ENCODE measurements around the gene OR52N2.

The OR52N2 gene

DNA sequence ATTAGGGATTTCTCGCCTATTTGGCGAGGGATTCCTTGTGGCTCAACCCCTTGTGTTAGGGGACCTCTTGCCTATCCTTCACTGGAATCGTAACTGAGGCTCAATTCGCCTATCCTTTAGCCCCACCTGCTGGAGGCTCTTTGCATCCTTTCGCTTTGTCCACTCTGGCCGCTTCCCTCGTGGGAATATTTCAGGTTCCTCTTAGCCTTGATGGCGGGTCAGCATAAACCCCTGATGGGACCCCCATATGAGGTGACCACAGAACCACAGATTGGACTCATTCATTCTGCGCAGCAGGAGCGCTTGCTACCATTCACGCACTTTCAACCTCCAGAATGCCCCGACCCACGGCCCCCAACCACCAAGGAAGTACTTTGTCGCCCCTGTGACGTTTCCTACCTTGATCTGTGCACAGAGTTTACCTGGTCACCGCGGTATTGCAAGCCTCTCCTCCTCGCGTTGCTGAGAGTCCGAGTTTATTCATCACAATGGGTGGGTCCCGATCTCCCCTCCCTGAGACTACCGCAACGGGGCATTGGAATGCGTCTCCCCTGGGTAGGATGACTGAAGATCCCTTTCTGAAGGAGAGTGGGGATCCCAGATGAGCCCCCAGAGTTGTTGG is at the start of gene OR52N2:
OR52N2 (plus strand) TSS at position 425 of the 622 bp plus-strand sequence. CDS start 11,412 bp downstream, outside the sequence.
- DNase-seq: no peak

GRCh38 chr11:5767056-5767455 is 41.7 kb upstream of the OR52N2 start:
- no peak for DNase-seq

DNA sequence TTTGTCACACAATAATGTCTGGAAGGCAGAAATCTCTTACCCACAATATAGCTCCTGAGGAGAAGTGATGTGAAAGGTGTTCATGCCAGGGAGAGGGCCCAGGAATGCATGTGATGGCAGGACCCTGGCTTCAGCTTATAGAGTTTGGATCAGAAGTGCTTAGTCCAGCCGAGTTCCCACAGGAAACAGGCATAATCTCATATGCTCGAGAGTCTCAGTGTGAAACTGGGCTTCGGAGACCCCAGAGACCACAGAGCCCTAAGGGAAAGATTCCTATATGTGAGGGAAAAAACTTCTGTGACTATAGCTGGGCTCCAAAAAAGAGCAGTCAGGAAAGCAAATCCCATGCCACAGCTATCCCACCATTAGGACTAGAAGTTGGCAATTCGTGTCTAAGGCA is 25.5 kb upstream of the OR52N2 start, which contains the start of gene OR52N5:
OR52N5 (minus strand) TSS at position 101 of the 400 bp plus-strand sequence. CDS start 4,721 bp downstream, outside the sequence.
- no peak for DNase-seq

- DNase-seq: no peak
Measured at GRCh38 chr11:5791165-5791564, 17.6 kb upstream of the OR52N2 start, which contains the start of gene OR52N1. TSS of gene OR52N1 (minus strand) at chr11:5791265. CDS start at chr11:5788816, 2,449 bp downstream.

DNA sequence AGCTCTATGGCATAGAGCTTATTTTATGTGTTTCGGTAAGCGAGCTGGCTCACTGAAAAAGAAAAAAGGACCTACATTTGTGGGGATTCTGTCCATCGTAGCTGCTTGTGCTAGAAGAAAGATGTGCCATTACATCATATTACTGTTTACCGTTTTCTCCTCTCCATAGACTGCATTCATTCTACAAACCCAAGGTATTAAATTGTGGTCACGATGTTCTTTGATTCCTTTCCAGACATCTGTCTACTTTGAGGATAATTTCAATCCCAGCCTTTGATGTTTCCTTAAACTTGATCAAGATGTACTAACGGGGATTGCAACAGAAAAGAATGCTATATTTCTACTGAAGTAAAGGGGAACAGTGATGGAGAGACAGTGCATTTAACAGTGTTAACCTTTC is 12.2 kb upstream of the OR52N2 start:
- no peak for DNase-seq

- DNase-seq: no peak
Measured at GRCh38 chr11:5803982-5804381, 4.7 kb upstream of the OR52N2 start.

- no peak for DNase-seq
Measured at GRCh38 chr11:5807580-5807979, 1.1 kb upstream of the OR52N2 start.

GRCh38 chr11:5809122-5809519 is 397 bp downstream of the OR52N2 start:
- DNase-seq: no peak

- DNase-seq: no peak
Measured at GRCh38 chr11:5809905-5810795, 1.4 kb downstream of the OR52N2 start.

DNA sequence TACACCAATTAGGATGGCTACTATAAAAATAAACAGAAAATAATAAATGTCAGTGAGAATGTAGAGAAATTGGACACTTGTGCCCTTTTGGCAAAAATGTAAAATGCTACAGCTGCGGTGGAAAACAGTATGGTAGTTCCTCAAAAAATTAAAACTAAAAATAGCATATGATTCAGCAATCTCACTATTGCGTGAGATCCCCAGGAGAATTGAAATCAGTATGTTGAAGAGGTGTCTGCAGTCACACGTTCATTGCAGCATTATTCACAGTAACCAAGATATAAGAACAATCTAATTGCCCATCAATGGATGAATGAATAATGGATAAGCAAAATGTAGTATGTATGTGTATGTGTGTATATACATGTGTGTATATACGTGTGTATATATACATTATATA is 6.8 kb downstream of the OR52N2 start:
- DNase-seq: no peak

GRCh38 chr11:5818245-5818886 is 9.6 kb downstream of the OR52N2 start:
- DNase-seq: no peak

DNA sequence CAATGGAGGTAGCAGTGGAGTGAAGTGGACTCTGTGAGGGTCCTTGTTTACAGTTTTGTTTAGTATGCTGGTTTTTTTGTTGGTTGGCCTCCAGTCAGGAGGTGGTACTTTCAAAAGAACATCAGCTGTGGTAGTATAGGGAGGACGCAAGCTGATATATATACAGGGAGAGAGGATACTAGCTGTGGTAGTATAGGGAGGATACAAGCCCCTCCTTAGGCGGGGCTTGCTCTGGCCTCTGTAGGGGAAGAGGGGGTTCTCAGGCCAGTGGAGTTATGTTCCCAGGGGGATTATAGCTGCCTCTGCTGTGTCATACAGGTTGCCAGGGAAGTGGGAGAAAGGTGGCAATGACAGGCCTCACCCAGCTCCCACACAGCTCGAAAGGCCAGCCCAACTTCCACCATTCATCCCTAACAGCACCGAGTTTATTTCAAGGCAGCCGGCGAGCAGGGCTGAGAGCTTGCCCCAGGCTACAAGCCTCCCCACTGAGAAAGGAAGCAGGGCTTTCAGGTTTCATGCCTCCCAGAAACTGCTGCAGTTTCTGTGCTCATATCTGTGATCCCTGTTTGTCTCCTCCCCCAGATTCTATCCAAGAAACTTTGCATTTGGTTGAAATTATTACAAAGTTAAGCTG is 22.6 kb downstream of the OR52N2 start:
- no peak for DNase-seq

- DNase-seq: no peak
Measured at GRCh38 chr11:5833446-5833845, 24.7 kb downstream of the OR52N2 start.

DNA sequence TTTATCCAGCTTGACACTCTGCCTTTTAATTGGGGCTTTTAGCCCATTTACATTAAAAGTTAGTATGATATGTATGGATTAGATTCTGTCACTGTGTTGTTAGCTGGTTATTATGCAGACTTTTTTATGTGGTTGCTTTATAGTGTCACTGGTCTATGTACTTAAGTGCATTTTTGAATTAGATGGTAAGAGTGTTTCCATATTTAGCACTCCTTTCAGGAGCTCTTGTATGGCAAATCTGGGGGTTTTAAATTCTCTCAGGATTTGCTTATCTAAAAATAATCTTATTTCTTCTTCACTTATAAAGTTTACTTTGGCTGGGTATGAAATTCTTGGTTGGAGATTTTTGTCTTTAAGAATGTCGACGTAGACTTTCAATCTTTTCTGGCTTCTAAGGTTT is 29.0 kb downstream of the OR52N2 start:
- DNase-seq: no peak

GRCh38 chr11:5841797-5842196 is 33.1 kb downstream of the OR52N2 start, which contains the start of gene OR52E6:
TSS of gene OR52E6 (minus strand) at chr11:5841897. CDS start at chr11:5841897, 0 bp downstream.
- no peak for DNase-seq

DNA sequence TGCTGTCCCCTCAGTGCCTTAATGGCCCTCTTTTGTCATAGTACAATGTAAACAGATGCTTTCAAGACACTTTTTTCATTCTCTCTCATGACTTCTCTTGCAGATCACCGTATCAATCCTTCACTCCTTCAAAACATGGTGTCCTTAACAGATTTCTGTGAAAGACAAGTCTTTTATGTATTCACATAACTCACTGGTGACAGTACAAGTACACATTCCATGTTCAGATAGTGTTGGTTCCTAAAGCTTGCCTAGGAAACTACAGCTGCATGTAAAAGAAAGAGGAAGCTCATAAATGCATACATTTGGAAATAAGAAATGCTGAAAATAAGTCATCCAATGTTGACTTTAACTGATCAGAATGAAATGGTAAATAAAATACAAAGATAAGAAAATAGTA is 38.0 kb downstream of the OR52N2 start:
- DNase-seq: no peak

- DNase-seq: no peak
Measured at GRCh38 chr11:5847711-5848110, 39.0 kb downstream of the OR52N2 start.

- no peak for DNase-seq
Measured at GRCh38 chr11:5851002-5851401, 42.3 kb downstream of the OR52N2 start.

- no peak for DNase-seq
Measured at GRCh38 chr11:5857590-5857989, 48.9 kb downstream of the OR52N2 start, which contains the start of gene OR52E8. TSS of gene OR52E8 (minus strand) at chr11:5857690. CDS start at chr11:5857690, 0 bp downstream.

DNA sequence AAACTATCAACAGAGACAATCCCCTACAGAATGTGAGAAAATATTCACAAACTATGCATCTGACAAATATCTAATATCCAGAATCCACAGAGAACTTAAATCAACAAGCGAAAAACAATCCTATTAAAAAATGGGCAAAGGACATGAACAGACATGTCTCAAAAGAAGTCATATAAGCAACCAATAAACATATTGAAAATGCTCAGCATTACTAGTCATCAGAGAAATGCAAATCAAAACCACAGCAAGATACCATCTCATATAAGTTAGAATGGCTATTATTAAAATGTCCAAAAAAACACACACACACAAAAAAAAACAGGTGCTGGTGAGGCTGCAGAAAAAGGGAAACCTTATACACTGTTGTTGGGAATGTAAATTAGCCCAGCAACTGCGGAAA is 57.1 kb downstream of the OR52N2 start:
- DNase-seq: no peak
